Esophagus muscularis mucosa (tissue), 4 donors: ENCODE measurements around the gene TDRD7. TPM values are rescaled to one million over a fixed set of nuclear protein-coding genes. Genes with fewer than 3 reads are reported as not detected.

Source experiments
- DNase-seq: peaks from one replicate; pipeline ENCODE4 v3.0.0-alpha.2; 2017; ENCODE audit errors: extremely low spot score
- H3K27ac ChIP-seq, 4 donors: fragments of 200-600 bp; sonication (generic); replicated peaks in 1 of 4; 1 replicate in 3 of 4; 2 replicates in 1 of 4; pipeline ENCODE4 v1.5.1; 2016 to 2019; ENCODE audit warnings: mild to moderate bottlenecking in 1 of 4
- H3K27me3 ChIP-seq, 4 donors: fragments of 200-600 bp; sonication (generic); one replicate each; pipeline versions ENCODE4 v1.5.1 to v1.6.0; 2016 to 2019
- H3K36me3 ChIP-seq, 4 donors: fragments of 200-600 bp; sonication (generic); one replicate each; pipeline ENCODE4 v1.5.1; 2016 to 2019
- H3K4me1 ChIP-seq, 4 donors: fragments of 200-600 bp; sonication (generic); one replicate each; pipeline ENCODE4 v1.5.1; 2016 to 2019
- H3K4me3 ChIP-seq, 4 donors: fragments of 200-600 bp; sonication (generic); 1 replicate in 2 of 4; 2 replicates in 2 of 4; pipeline ENCODE4 v1.5.1; 2016 to 2019; ENCODE audit warnings: mild to moderate bottlenecking in 4 of 4, moderate library complexity in 1 of 4
- H3K9me3 ChIP-seq, 4 donors: fragments of 200-600 bp; sonication (generic); 1 replicate in 3 of 4; 2 replicates in 1 of 4; pipeline ENCODE4 v1.5.1; 2016 to 2019
- CTCF ChIP-seq, 3 experiments: fragments of 200-600 bp in 2 of 3; fragments of 450-650 bp in 1 of 3; sonication (generic) in 2 of 3; IDR thresholded peaks; one replicate each; pipeline ENCODE4 v1.5.1; 2017 to 2019; ENCODE audit warnings: antibody characterized with exemption in 3 of 3, mild to moderate bottlenecking in 2 of 3, moderate library complexity in 1 of 3
- EP300 ChIP-seq: sonication (generic); formaldehyde crosslinking; IDR thresholded peaks from one replicate; pipeline ENCODE4 v1.6.1; 2017; ENCODE audit warnings: antibody characterized with exemption
- POLR2A ChIP-seq: fragments of 450-650 bp; IDR thresholded peaks from one replicate; pipeline ENCODE4 v1.6.1; 2017; ENCODE audit warnings: antibody characterized with exemption, moderate library complexity, mild to moderate bottlenecking, low read depth
- POLR2AphosphoS5 ChIP-seq, 2 donors: sonication (generic); formaldehyde crosslinking; IDR thresholded peaks; one replicate each; pipeline ENCODE4 v1.6.1; 2017; ENCODE audit warnings: antibody characterized with exemption in 2 of 2
- WGBS: methylation state at CpG from one replicate; pipeline ENCODE4 v1.1.5; 2018; 5-methylcytosine and 5-hydroxymethylcytosine counted together
- intact Hi-C: fragments of 100-400 bp; cut with DNase I; formaldehyde crosslinking; loops from one replicate; pipeline ENCODE4 v1.15.1; 2023
- total RNA-seq, 4 donors: library from RNA; depleted of rRNA; stranded (reverse); fragments of >200 nt; gene quantifications; one replicate each; pipeline versions ENCODE4 v1.1.0 to v1.2.1, GENCODE V29; 2016

The TDRD7 gene
- total RNA-seq, 4 donors from 2014 or later: 15.4 to 22.9 (median 16.4) TPM

GRCh38 chr9:97372580-97372979 is 39.3 kb upstream of the TDRD7 start:
- Histone ChIP-seq H3K4me3 (no peak overlapping the region), H3K27ac (no peak overlapping the region), H3K4me1 (no peaks in the 10 kb centered on the region), H3K9me3 (peaks cover 0 to 14% (median 4%) of the 10 kb centered on the region in 4 donors), H3K36me3 (peaks cover 11 to 91% (median 42%) of the 10 kb centered on the region in 4 donors), H3K27me3 (no peaks in the 10 kb centered on the region)
- DNase-seq: no peak
- WGBS: 65% methylated on average over 6 of the region's 6 CpGs
- no peak for TF ChIP-seq POLR2AphosphoS5 (IDR thresholded peaks at IDR 0.05)
- no peak for TF ChIP-seq CTCF (IDR thresholded peaks at IDR 0.05)
- no peak for TF ChIP-seq POLR2A
- TF ChIP-seq EP300: no peak
- intact Hi-C loops: no loop called here

- TF ChIP-seq EP300: no peak
- no peak for TF ChIP-seq CTCF (IDR thresholded peaks at IDR 0.05)
- TF ChIP-seq POLR2AphosphoS5 (IDR thresholded peaks at IDR 0.05): no peak
- TF ChIP-seq POLR2A: no peak
- Histone ChIP-seq H3K4me1 (no peaks in the 10 kb centered on the region), H3K9me3 (peaks cover 0 to 8% (median 4%) of the 10 kb centered on the region in 4 donors), H3K27me3 (no peaks in the 10 kb centered on the region), H3K4me3 (no peak overlapping the region), H3K36me3 (peaks cover 11 to 91% (median 46%) of the 10 kb centered on the region in 4 donors), H3K27ac (no peak overlapping the region)
- intact Hi-C loops: no loop called here
- WGBS: 95% methylated on average over 4 of the region's 4 CpGs
- DNase-seq: no peak
These were observed 38.6 kb upstream of the TDRD7 start for GRCh38 chr9:97373331-97373730.

GRCh38 chr9:97374811-97375210 is 37.1 kb upstream of the TDRD7 start:
- 82% methylated on average over 2 of the region's 2 CpGs for WGBS
- no peak overlapping the region for H3K4me3 ChIP-seq
- DNase-seq: no peak
- H3K9me3 ChIP-seq: no peaks in the 10 kb centered on the region
- H3K36me3 ChIP-seq: peaks cover 11 to 90% (median 47%) of the 10 kb centered on the region in 4 donors
- H3K4me1 ChIP-seq: no peaks in the 10 kb centered on the region
- intact Hi-C loops: no loop called here
- H3K27ac ChIP-seq: no peak overlapping the region
- no peaks in the 10 kb centered on the region for H3K27me3 ChIP-seq
- TF ChIP-seq CTCF (IDR thresholded peaks at IDR 0.05): no peak
- no peak for TF ChIP-seq POLR2AphosphoS5 (IDR thresholded peaks at IDR 0.05)
- TF ChIP-seq POLR2A: no peak
- no peak for TF ChIP-seq EP300

- H3K4me3 ChIP-seq: no peak overlapping the region
- no peak for DNase-seq
- H3K4me1 ChIP-seq: no peaks in the 10 kb centered on the region
- H3K27me3 ChIP-seq: no peaks in the 10 kb centered on the region
- peaks cover 12 to 91% (median 39%) of the 10 kb centered on the region in 4 donors for H3K36me3 ChIP-seq
- TF ChIP-seq EP300 (no peak), POLR2A (no peak), POLR2AphosphoS5 (IDR thresholded peaks at IDR 0.05) (no peak), CTCF (IDR thresholded peaks at IDR 0.05) (no peak)
- 70% methylated on average over 6 of the region's 6 CpGs for WGBS
- H3K9me3 ChIP-seq: no peaks in the 10 kb centered on the region
- H3K27ac ChIP-seq: no peak overlapping the region
- intact Hi-C loops: no loop called here
These were observed 35.0 kb upstream of the TDRD7 start for GRCh38 chr9:97376902-97377301.

GRCh38 chr9:97382099-97382718 is 29.7 kb upstream of the TDRD7 start:
- 42% methylated on average over 2 of the region's 2 CpGs for WGBS
- H3K27me3 ChIP-seq: peaks cover 0 to 17% (median 4%) of the 10 kb centered on the region in 4 donors
- peaks cover 2 to 4% (median 4%) of the 10 kb centered on the region in 4 donors for H3K4me1 ChIP-seq
- no peaks in the 10 kb centered on the region for H3K9me3 ChIP-seq
- intact Hi-C loops: no loop called here
- H3K4me3 ChIP-seq: no peak overlapping the region
- peaks cover 5 to 38% (median 12%) of the 10 kb centered on the region in 4 donors for H3K36me3 ChIP-seq
- TF ChIP-seq POLR2AphosphoS5 (IDR thresholded peaks at IDR 0.05) (no peak), POLR2A (no peak), EP300 (no peak), CTCF (IDR thresholded peaks at IDR 0.05) (no peak)
- no peak for DNase-seq
- no peak overlapping the region for H3K27ac ChIP-seq
